Esophagus (tissue), 2 donors: ENCODE data around the gene CT83. TPM values are rescaled to one million over a fixed set of nuclear protein-coding genes. Genes with fewer than 3 reads are reported as not detected.

Experiments
- H3K27ac ChIP-seq, 2 donors: one replicate each; pipeline ENCODE4 v1.5.1; 2013; ENCODE audit warnings: low read depth in 2 of 2, mild to moderate bottlenecking in 2 of 2, inconsistent platforms in 1 of 2, low read length in 1 of 2, moderate library complexity in 1 of 2
- H3K27me3 ChIP-seq, 2 donors: one replicate each; pipeline ENCODE4 v1.6.1; 2013; ENCODE audit warnings: low read length in 2 of 2, control low read depth in 1 of 2, mild to moderate bottlenecking in 1 of 2; ENCODE audit not compliant: insufficient read depth in 2 of 2, control insufficient read depth in 1 of 2
- H3K36me3 ChIP-seq, 2 donors: one replicate each; pipeline ENCODE4 v1.6.1; 2013; ENCODE audit warnings: low read length in 1 of 2; ENCODE audit not compliant: control insufficient read depth in 2 of 2, insufficient read depth in 2 of 2
- H3K4me1 ChIP-seq, 2 donors: one replicate each; pipeline ENCODE4 v1.6.1; 2013; ENCODE audit warnings: low read length in 1 of 2; ENCODE audit not compliant: control insufficient read depth in 2 of 2, insufficient read depth in 2 of 2
- H3K4me3 ChIP-seq, 2 donors: one replicate each; pipeline ENCODE4 v1.5.1; 2013; ENCODE audit warnings: low read length in 2 of 2, mild to moderate bottlenecking in 2 of 2, low read depth in 1 of 2, moderate library complexity in 1 of 2
- H3K9me3 ChIP-seq, 2 donors: one replicate each; pipeline ENCODE4 v1.6.1; 2013; ENCODE audit warnings: mild to moderate bottlenecking in 2 of 2, low read depth in 1 of 2, low read length in 1 of 2, moderate library complexity in 1 of 2; ENCODE audit not compliant: control insufficient read depth in 2 of 2, insufficient read depth in 1 of 2
- WGBS, 2 donors: extraction: QIAGEN DNeasy Blood & Tissue Kit; methylation state at CpG; one replicate each; pipeline ENCODE4 v1.1.7; 2013; 5-methylcytosine and 5-hydroxymethylcytosine counted together
- polyA plus RNA-seq, 2 donors: library from polyadenylated mRNA; stranded (reverse); fragments of 200-250 nt; gene quantifications; one replicate each; pipeline ENCODE4 v1.2.3, GENCODE V29; 2013
- donor health status: healthy with polysubstance abuse.
- donor health status: Bipolar disorder and iron deficiency.

CT83 gene
- polyA plus RNA-seq, 2 donors = not detected

GRCh38 chrX:116417214-116417613 lies 45.6 kb downstream of the CT83 start:
- Histone ChIP-seq H3K27ac (no peak overlapping the region), H3K4me3 (no peak overlapping the region), H3K36me3 (no peaks in the 10 kb centered on the region), H3K4me1 (no peaks in the 10 kb centered on the region), H3K9me3 (no peaks in the 10 kb centered on the region), H3K27me3 (no peaks in the 10 kb centered on the region)
- WGBS, 2 donors = 68 to 73% methylated on average over 1 of the region's 1 CpG

- H3K36me3 ChIP-seq = no peaks in the 10 kb centered on the region
- WGBS, 2 donors = 5 to 23% methylated on average over 1 of the region's 1 CpG
- no peaks in the 10 kb centered on the region for H3K27me3 ChIP-seq
These were observed 49.5 kb downstream of the CT83 start for GRCh38 chrX:116413273-116413672.

More at GRCh38 chrX:116413273-116413672, 49.5 kb downstream of the CT83 start:
- no peaks in the 10 kb centered on the region for H3K9me3 ChIP-seq
- no peaks in the 10 kb centered on the region for H3K4me1 ChIP-seq
- H3K27ac ChIP-seq = no peak overlapping the region
- no peak overlapping the region for H3K4me3 ChIP-seq

Other genes with a start within 250 kb of the CT83 start
- gene SLC6A14, start 26.4 kb downstream of the CT83 start, polyA plus RNA-seq = 1 to 10 TPM in 1 of 2 donors, under 1 TPM in 1; 0.92 to 1.3 TPM